NCI-H1417 treated with DMSO at 0.1 percent for 48 hours (cell line): ENCODE measurements around the gene BTBD9.

ENCODE experiments used
- DNase-seq: peaks from one replicate; lab custom pipeline; 2025; lab: John Stamatoyannopoulos, UW

BTBD9 gene

DNA sequence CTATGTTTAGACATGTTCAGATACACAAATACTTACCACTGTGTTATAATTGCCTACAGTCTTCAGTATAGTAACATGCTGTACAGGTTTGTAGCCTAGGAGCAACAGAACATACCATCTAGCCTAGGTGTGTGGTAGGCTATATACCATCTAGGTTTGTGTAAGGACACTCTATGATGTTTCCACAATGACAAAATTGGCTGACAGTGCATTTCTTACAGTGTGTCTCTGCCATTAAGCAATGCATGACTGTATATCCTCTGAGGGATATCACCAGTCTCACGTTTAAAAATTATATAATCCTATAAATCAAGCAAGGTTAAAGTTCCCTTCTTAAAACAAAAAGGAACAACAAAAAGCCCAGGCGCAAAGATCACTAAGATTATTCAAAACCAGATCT lies 352.2 kb downstream of the BTBD9 start:
- no peak for DNase-seq

DNA sequence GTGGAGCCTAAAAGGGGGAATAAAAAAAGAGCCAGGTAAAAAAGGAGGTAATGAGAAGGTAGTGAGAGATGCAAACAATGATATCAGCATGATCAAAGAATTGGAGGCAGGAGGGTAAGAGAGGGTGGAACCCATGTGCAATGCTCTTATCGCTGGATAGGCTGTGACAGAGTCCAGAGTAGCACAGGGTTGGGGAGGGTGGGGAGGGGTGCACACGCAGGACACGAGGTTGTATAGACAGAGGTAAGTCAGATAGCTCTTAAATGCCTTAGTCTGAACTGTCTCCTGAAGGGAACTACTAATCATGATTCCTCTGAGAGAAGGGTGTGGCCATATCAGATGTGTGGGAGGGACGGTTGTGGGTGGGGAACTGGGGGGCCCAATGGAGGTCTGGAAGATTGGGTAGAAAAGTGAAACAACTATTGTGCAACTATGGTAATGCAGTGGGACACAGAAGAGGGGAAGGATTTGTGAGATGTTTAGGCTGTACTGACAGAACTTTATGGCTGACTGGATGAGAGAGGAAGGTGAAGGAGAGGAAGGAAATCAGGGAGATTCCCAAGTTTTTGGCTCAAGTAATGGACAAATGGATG lies 354.8 kb downstream of the BTBD9 start:
- DNase-seq: no peak

DNA sequence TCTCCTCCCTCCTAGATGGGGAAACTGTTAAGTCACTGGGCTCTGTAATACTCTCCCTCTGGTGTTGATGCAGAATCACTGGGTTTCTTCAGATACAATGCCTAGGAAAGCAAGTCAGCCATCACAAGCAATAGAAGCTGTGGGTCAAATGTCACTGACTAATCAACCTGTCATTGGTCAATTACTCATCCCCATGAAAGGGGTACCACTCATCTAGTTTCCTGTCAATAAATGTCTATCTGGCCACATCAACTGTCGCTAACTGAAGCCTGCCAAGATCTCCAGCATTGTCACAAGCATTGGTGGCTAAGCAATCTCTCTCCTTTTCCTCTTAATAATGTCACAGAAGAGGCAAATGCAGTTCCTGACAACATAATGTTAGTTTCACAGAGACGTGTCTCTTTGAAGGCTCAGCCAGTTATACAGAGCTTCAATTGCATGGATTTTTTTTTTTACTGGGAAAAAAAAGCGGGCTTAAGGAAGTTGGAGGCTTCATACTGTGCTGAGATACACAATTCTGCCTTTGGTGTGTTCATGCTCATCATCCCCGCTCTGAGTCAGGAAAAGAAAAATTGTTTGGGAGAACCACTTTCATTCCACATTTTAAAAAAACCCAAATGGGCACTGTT lies 355.9 kb downstream of the BTBD9 start:
- DNase-seq: no peak

DNA sequence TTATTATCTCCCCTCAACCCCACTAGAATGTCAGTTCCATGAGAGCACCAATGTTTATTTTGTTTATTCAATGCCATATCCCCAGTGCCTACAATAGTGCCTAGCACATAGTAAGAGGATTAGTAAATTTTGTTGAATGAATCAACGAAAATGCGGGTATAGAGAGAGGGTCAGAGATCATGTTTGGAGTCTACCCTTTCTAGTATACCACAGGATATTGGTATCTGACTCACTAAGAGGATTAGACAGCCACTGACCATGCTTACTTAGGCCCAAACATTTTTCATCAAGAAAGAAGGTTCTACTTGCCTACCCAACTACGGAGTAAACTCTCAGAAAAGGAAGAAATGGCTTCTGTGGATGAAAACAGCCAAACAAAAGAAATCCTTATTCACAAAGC lies 356.8 kb downstream of the BTBD9 start:
- DNase-seq: no peak

DNA sequence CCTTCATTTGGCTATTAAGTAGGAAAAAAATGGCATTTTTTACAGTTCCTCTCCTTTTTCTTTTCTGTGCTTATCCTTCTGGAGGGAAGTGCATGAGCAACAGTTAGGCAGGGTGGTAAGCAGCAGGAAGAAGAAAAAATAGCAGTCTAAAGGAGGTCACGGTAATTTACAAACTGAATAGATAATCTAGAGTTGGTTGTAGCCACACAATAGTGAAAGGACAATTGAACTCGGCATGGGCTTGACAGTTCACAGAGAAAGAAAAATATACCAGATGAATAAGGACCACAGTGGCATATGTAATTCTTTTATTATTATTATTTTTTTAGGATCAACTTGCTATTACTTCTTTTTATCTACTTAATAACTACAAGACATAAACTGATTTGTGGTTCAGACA lies 358.6 kb downstream of the BTBD9 start:
- no peak for DNase-seq

DNA sequence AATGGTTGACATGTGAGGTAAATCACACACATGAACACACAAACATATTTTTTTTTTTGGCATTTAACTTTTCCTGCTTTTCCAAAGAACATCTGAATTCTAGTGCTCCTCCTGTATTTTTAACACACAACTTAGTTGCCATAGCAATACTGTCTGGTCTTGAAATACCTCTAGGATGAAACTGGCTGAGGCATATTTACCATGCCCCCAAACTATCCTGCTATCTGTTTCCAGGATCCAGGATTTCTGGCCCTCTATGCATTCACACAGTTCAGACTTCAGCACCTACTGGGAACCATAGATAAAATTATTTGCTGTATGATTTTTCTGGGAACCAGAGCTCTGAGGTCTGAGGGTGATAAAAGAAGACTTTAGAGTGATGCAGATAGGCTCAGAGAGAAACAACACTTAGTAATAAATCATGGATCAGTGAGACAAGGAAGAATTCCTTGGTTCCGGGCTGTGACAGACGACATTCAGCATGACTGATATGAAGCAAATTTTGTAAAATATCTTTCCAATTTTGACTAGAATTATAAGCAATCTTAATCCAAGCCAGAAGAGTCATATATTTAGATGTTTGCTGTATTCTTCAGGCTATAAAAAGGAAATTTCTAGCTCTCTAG lies 359.7 kb downstream of the BTBD9 start:
- no peak for DNase-seq

DNA sequence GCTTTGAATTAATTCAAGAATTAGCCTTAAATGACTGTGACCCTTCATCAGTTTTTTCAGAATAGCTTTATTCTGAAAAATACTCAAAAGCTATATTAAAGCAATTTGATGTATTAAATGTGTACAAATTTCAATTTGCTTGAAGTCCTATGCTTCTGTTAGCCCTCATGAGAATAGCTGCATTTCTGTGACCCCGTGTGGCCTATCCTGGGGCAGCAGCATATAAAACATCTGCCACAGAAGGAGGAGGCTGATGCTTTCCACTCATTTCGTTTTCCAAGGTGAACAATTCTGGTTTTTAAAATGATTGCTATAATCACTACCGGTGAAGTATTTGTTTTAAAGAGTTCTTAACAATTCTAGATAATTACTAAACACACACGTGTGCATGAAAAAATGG lies 360.3 kb downstream of the BTBD9 start:
- no peak for DNase-seq

DNA sequence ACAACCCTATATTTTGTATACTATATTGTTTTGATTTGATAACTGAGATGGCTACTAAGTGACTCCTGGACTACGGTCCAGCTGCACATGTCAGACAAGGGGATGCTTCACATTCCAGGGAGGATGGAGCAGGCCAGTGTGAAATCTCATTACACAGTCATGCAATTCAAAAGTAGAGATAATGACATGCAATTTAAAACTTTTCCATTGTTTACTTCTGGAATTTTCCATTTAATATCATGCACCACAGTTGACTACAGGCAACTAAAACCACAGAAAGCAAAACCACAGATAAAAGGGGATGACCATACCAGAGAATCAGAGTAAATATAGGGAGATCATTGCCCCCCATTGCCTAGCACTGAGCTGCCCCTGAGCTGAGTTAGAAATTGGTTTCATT lies 366.4 kb downstream of the BTBD9 start:
- DNase-seq: no peak

DNA sequence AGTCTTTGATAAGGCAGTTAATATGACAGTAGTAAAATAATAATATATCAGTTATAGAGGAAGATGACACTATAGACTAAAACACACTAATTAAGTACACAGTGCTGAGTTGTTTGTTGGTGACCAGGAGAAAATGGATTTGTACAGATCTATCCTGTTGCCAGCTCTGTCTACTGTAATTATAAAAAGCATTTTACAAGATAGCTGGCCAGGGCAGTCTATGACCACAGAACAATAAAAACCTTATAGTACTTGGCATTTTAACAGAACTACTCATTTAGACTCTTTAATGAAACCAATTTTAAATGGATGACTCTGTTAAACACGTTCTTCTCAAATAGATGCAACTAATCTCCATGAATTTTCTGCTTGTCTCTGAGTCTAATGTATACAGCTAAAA lies 367.5 kb downstream of the BTBD9 start:
- no peak for DNase-seq

DNA sequence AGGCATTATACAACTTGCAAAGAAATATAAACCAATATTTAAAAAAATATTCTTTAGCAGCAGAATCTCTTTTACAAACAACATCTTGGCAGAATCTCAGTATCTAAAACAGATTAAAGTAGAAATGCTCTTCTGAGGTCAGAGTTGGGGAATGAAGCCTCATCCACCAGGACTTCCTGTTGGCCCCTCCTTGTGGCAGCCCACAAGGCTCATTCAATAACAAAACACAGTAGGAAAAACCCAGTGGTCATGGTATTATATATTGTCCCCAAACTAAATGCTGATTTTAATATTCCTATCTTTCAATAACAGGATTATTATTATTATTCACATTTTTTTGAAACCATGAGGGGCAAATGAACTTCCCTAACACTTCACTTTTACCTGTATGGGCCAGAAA lies 368.6 kb downstream of the BTBD9 start:
- DNase-seq: no peak

DNA sequence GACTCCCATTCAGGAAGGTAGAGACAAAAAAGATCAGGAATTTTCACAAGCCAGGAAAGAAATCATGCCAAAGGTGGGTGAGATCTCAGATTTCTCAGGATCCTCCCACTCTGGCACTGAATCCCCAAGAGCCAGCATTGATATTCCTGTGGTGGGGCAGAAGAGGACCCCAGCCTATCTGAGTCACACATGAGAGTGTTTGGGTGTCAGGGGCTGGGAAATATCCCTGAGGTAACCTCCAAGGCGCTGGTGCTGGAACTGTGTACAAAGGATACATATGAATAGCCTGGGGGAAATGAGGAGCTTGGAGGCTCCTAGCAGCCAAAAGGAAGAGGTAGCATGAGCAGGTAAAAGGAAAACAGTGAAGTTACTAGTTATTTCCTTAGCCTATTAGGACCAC lies 369.4 kb downstream of the BTBD9 start:
- no peak for DNase-seq

DNA sequence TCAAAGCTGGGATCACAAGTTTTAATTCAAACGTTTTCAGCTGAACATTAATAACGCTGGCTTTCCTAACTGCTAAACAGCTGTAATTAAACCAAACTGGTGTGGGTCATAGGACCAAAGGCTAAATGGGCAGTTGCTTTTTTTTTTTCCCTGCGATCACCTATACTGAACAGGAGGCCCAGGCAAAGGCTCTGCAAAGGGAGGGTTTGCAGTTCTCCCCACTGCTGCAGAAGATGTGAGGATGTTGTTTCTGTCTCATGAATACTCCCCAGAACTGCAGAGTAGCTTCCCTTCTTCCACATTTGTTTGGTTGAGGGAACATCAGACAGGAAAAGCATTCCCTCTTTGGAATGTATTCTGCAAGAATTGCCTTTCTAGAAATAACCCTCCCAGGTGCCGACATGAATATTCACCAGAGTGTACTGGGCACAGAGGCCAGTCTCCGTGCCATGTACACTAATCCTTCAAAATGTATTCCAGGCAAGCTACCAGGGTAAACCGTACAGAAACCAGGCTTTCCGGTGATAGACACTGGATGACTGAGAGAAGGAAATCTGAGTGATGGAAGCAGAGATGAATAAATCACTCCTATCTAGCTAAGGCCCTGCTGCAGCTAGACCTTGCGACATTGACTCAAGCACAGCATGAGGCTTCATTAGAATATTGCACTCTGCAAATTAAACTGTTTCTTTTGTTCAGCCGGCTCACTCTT lies 370.1 kb downstream of the BTBD9 start:
- no peak for DNase-seq

DNA sequence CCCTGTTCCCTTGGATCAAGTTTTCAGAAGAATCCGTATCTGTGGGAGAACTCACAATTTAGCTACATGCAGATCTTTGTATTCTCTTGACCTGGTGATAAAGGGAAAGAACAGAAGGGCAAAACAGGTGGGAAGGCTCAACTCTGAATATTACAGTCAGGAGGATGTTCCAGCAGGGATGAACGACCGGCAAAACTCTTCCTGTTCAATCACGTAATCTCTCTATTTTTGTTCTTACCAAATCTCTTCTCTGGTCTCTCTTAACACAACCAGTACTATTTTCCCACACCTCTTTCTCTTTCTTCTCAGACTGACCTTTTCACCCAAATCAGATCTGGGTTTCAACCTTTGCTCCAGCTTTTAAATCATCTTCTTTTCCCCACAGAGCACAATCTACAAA lies 371.4 kb downstream of the BTBD9 start:
- no peak for DNase-seq

DNA sequence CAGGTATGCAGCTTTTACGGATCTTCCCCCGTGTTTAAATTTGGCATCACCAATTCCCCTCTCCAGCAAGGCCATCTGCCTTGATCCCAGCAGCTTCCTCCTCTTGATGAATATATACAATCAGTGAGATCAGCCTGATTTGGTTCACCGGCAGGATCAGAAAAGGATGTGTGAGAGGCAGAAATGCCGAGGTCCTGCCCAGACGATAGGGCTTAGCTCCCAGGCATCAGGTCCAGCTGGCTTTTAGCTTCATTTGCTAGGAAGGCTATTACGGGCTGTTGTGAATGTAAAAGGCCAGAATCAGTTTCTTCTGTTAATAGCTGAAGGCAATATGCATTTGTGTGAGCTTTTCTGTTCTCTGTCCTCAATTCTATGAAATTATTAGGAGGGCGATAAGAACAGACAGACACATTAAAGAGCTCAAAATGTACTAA lies 372.8 kb downstream of the BTBD9 start:
- no peak for DNase-seq

DNA sequence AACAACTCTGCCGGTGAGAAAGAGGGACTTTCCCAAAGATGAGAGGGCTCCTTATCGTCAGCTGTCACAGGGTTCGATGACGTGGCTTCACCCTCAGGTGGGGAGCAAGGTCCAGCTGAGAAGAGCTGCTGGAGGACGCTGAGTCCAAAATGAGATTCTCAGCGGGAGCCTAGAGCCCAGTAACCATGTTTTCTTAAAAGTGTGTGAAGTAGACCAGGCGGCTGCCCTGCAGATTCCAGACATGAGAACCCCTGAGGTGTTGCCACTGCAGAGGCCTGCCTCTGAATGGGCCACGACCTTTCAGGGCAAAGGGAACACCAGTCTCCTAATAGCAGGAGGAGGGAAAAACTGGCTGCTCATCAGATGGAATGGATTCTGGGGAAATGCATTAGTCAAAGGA lies 375.1 kb downstream of the BTBD9 start:
- no peak for DNase-seq

DNA sequence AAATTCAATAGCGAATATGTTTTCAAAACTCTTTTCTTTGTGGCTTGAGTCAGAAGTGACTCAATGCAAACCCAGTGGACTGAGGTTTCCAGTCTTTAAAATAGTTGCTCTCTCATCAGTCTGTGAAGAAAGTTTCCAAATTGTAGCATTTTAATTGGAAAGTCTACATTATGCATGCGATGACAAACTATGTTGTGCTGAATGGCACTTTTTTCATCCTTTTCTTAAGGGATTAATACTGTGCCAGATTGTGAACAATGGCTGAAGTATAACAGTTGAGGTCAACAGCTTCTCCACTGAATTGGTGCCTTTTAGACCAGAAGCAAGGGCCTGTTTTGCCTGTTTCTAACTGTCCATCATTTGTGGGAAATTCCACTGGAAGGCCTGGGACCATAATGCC lies 377.1 kb downstream of the BTBD9 start:
- no peak for DNase-seq

DNA sequence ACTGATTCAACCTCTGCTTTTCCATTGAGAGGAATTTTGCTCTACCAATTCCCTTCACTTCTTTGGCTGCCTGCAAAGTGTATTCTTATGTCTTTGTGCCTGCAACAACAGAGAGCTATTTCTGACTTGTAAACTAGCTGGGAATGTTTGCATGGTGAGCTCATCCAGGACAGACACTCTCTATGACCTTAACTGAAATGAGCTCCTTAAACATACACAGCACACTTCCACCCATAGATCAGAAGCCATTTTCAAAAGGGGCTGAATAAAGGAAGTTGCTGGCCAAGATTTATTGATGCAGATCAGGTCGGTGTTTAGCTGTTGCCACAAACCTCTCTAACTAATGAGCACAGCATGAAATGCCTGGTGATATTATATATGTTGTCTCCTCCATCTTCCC lies 377.7 kb downstream of the BTBD9 start:
- DNase-seq: no peak

DNA sequence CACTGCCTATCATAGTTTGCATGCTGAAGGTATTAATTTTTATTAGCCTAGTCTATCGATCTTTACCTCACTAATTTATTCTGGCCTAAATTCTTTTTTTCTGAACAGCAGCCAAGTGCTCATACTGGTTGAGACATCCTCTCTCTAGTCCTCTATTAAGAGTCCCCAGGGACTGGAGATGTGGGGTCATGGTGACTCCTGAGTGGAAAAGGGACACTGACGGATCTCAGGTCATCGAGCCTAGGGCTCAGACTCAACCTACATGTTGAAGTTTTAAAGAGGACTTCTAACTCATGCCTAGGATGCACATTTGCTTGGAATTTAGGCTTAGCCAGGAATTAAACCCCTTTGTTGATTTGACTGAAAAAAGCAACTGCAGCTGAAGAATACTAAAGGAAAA lies 378.1 kb downstream of the BTBD9 start:
- DNase-seq: no peak

DNA sequence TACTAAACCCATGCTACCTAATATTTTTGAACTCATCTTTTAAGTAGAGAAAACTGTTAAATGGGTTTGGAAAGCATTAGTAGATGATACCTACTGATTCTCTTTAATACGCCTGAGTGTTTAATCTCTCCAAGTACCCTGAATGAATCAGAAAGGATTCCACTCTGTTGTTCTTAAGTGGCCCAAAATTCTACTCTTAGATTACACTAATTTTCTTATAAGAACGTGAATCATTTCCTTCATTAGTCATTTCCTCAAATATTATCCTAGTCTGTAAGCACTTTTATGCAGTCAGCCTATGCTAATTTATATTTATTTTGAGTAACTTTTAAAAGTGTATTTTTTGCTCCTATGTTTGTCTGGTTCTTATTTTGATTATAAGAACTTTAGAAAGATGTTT lies 380.0 kb downstream of the BTBD9 start:
- no peak for DNase-seq

DNA sequence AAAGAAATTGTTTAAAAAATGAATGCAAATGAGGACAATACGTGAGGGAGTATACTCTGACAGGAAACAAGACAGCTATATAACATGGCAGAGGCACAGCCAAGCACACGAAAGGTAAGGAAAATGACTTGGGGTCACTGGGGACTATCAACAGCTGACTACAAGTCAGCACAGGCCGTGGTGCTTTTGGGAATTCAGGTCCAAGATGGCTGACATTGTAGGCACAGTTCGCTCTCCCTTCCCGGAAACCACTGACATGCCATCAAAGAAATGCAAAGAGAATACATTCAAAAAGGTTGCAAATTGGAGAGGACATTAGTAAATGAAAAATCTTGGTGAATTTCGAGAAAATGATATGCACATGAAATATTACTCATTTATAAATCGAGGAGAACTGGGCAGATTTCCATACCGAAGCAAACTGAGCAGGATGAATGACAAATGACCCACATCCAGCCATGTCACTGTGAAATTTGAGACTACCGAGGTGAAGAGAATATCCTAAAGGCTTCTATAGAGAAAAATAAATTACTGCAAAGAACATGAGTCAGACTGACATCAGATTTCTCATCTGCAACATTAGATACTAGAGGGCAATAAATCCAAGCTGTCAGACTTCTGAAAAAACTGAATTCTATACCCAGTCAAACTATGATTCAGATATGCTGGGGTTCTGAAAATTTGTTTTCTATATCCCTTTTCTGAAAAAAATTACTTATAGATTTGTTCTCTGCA lies 391.1 kb downstream of the BTBD9 start:
- no peak for DNase-seq

DNA sequence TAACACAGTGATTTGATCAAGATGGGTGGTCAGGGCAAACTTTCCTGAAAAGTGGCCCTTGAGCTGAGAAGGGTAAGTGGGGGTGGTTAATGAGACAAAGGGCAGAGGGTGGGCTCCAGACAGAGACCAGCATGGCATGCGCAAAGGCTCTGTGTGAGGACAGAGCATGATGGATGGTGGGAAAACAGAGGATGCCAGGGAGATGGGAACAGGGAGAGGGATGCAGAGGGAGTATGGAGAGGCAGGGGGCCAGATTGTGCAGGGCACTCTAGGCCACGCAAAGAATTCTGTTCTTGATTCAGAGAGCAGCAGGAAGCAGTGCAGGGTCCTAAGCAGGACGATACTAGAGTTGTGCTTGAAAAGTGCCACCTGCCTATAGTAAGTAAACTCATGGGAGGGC lies 394.4 kb downstream of the BTBD9 start:
- DNase-seq: no peak

DNA sequence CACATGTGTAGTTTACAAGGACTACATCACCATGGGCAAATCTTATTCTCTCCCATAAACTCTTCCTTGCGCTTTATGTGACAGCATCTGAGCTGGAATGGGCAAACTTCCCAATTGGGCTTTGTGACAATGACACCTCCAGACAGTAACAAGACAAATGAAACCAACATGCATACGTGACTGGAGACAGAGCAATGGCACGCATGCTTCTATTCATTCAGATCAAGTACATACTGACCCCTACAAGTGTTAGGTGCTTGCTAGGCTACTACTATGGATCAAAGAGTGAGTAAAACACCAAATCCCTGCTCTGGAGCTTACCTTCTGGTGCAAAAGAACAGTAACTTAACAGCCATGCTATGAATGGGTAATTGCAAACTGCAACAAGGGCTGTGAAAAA lies 394.9 kb downstream of the BTBD9 start:
- no peak for DNase-seq
